GM10847 (cell line): Measurements from ENCODE around the gene GALM.

Experiments used
- POLR2A ChIP-seq: IDR thresholded peaks from 2 replicates; pipeline ENCODE4 v1.6.1; 2011; ENCODE audit not compliant: insufficient read length; ENCODE audit errors: extremely low read depth

Gene GALM

DNA sequence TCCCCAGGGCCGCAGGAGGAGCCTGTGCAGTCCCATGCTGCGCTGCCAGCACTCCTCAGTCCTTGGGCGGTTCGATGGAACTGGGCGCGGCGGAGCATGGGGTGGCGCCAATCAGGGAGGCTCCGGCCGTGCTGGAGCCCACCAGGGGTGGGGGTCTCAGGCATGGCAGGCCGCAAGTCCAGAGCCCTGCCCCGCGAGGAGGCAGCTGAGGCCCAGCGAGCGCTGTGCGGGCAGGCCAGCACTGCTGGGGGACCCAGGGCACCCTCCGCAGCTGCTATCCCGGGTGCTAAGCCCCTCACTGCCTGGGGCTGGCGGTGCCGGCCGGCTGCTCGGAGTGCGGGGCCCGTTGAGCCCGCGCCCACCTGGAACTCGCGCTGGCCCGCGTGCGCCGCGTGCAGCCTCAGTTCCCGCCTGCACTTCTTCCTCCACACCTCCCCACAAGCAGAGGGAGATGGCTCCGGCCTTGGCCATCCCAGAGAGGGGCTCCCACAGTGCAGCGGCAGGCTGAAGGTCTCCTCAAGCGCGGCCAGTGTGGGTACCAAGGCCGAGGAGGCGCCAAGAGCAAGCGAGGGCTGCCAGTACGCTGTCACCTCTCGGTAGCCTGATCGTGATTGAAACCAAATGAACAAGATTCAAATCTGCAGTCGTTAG, 22.8 kb upstream of the GALM start:
- TF ChIP-seq POLR2A = no peak

- no peak for TF ChIP-seq POLR2A
These were observed 17.7 kb upstream of the GALM start for GRCh38 chr2:38648107-38648761.

GRCh38 chr2:38649176-38649728, 16.7 kb upstream of the GALM start:
- TF ChIP-seq POLR2A = no peak

DNA sequence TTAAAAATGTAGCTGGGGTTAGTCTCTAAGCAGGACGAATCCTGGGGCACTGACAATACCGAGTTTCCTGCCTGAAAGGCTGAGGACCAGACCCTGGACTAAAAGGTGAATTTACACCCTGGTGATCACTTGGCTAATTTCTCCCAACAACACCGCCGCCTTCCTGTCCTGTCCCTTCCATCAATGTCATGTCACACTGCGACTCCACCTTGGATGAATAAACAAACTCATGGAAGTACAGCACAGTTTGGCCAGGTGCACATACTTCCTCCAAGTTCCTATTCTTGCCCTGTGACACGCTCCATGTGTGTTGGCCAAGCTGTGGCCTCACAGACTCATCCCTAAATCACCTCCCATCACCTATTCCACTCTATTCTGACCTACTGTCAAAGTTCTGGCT, 15.9 kb upstream of the GALM start:
- no peak for TF ChIP-seq POLR2A

- no peak for TF ChIP-seq POLR2A
These were observed 15.2 kb upstream of the GALM start for GRCh38 chr2:38650717-38651116.

DNA sequence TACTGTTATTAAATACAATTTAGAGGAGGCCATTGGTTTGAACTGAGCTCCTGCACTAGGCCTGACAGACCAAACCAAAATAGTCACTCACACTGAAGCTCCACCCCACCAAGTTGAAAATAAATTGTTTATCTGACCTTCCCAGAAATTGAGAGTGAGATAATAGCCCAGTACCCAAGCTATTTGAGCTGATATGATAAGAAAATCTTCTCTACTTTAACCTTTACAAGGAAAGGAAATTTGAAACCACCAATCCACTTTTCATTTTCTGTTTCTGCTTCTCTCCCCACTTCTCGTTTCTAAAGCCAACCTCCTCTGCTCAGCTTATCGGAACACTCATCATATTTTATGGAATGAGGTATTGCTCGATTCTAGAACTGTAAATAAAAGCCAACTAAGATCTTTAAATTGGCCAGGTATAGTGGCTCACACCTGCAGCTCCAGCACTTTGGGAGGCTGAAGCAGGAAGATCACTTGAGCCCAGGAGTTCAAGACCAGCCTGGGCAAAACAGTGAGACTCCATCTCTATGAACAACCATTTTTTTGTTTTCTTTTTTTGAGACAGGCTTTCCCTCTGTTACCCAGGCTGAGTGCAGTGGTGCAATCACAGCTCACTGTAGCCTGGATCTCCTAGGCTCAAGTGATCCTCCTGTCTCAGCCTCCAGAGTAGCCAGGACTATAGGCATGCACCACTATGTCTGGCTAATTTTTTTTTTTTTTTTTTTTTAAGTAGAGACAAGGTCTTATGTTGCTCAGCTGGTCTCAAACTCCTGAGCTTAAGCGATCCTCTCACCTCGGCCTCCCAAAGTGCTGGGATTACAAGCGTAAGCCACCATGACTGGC, 13.3 kb upstream of the GALM start:
- TF ChIP-seq POLR2A = no peak

GRCh38 chr2:38653380-38653714, 12.6 kb upstream of the GALM start:
- no peak for TF ChIP-seq POLR2A

- no peak for TF ChIP-seq POLR2A
These were observed 12.0 kb upstream of the GALM start for GRCh38 chr2:38653715-38654527.

DNA sequence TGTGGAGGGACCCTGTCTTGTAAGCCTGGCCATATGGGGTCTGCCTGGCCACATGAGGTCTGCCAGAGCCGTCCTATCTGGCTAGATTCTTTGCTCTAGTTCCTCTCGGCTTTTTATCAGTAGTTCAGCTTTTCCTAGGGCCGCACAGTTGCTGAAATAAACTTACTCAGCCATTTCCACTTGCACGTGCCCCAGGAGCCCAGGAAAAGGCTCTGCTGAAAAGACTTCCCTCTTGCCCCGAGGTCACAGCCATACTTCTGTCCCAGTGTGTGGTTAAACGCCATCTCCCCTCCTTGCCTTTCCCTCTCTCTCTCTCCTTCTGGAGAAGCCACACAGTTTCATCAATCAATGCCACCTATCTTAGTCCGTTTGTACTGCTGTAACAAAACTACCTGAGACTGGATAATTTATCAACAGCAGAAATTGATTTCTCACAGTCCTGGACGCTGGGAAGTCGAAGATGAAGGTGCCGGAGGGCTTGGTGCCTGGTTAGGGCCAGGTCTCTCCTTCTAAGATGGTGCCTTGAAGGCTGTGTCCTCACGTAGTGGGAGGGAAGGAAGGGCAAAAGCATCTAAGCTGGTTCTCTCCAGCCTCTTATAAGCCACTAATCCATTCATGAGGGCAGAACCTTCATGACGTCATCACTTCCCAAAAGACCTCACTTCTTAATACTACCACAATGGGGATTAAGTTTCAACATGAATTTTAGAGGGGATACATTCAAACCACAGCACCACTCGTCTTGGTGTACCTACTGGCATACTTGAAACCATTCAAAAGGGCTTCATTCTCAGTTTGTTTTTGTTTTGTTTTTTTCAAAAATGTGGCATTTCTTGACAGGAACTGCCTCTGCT, 11.2 kb upstream of the GALM start:
- TF ChIP-seq POLR2A = no peak

GRCh38 chr2:38655441-38655840, 10.5 kb upstream of the GALM start:
- TF ChIP-seq POLR2A = no peak

DNA sequence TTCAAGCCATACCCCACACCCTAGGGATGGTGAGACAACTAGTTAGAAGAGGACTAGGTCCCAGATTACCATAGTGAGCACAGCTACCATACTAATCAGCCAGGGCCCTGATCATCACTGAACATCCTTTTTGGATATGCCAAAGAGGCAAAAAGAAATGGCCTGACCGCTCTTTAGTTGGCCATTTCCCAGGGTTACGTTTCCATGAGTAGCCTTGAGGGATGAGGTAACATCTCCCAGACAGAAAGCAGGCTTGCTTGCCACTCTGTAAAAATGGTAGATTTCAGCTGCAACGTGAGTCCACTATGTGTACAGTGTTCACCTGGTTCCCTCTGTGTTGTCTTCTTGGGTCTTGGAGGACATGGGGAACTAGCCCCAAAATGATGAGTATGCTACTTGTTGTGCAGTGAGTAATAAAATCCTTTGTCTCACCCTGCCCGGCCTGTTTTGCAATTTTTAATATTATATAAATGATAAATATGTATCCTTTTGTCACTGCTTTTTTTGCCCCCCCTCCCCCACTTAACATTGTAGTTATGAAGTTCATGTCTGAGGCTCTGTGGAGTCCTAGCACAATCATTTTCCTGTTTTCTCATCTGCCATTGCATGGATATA, 8.9 kb upstream of the GALM start:
- TF ChIP-seq POLR2A = no peak

- TF ChIP-seq POLR2A = no peak
These were observed 7.3 kb upstream of the GALM start for GRCh38 chr2:38658613-38659012.

DNA sequence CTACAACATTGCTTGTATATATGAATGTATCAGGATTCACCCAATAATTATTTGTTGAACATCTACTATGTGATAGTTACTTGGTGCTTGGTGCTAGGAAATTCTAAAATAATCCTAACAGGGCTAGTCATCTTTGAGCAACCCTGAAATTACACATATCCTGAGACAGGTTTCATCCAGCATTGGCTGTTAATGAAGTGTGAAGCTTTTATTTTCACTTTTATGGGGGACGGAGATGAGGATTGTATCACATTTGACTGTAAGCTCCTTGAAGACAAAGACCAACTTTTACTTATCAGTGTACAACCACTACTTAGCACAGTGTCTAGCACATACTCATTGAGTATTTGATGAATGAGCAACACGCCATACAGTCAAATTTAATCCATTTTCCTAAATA, 6.8 kb upstream of the GALM start:
- no peak for TF ChIP-seq POLR2A

DNA sequence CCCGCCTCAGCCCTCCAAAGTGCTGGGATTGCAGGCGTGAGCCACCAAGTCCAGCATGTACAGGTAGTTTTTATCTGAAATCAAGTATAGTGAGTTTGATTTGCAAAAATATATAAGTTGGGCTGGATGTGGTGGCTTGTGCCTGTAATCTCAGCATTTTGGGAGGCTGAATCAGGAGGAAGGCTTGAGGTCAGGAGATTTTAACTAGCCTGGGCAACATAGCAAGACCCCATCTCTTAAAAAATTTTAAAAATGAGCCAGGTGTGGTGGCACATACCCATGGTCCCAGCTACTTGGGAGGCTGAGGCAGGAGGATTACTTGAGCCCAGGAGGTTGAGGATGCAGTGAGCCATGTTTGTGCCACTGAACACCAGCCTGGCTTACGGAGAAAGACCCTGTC, 5.6 kb upstream of the GALM start:
- no peak for TF ChIP-seq POLR2A

GRCh38 chr2:38661306-38661705, 4.6 kb upstream of the GALM start:
- no peak for TF ChIP-seq POLR2A
